Kidney epithelial cell (primary cell): ENCODE data around the gene GMPR. TPM values are rescaled to one million over a fixed set of nuclear protein-coding genes. Genes with fewer than 3 reads are reported as not detected.

Experiments used
- DNase-seq: peaks from one replicate; pipeline ENCODE4 v3.0.0-alpha.2; 2010; ENCODE audit warnings: low read depth
- H3K27me3 ChIP-seq: 2 replicates; pipeline ENCODE4 v1.6.0; 2011; ENCODE audit warnings: low read length; ENCODE audit not compliant: control insufficient read depth, insufficient read depth
- H3K36me3 ChIP-seq: 2 replicates; pipeline ENCODE4 v1.5.1; 2011; ENCODE audit warnings: low read length; ENCODE audit not compliant: control insufficient read depth, insufficient read depth
- H3K4me3 ChIP-seq: 2 replicates; pipeline ENCODE4 v1.5.1; 2011; ENCODE audit warnings: low read depth, mild to moderate bottlenecking, control low read depth, low read length
- total RNA-seq: library from RNA; depleted of rRNA; stranded (reverse); fragments of >200 nt; gene quantifications from 2 replicates; pipeline ENCODE4 v1.2.3, GENCODE V29; 2015
- TF ChIP-seq, protein P1 (sequence below): IDR thresholded peaks from 2 replicates; pipeline ENCODE4 v1.5.1; 2011; ENCODE audit warnings: mild to moderate bottlenecking, moderate library complexity, low read length, control low read depth, inconsistent platforms; ENCODE audit not compliant: insufficient read depth, poor library complexity, severe bottlenecking

The GMPR gene
- total RNA-seq, 1 donor from 2014 or later, result 2.5 TPM

DNA sequence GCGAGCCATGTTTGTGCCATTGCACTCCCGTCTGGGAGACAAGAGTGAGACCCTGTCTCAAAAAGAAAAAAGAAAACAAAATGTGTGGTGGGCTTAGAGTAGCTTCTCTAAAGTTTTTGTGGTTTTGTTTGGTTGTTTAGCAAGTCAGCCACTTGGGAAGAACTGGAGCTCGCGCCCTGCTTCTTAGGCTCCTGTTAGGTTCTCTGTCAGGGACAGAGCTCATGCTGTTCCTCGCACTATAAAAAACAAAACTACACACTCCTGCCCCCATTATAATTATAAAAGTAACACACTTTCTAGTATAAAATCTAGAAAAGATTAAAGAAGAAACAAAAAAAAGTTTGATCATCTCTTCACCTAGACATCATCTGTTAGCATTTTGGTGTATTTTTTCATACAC lies 33.0 kb downstream of the GMPR start:
- H3K27me3 ChIP-seq, result no peaks in the 10 kb centered on the region
- no peak for DNase-seq
- no peak overlapping the region for H3K4me3 ChIP-seq
- TF ChIP-seq, protein P1, sequence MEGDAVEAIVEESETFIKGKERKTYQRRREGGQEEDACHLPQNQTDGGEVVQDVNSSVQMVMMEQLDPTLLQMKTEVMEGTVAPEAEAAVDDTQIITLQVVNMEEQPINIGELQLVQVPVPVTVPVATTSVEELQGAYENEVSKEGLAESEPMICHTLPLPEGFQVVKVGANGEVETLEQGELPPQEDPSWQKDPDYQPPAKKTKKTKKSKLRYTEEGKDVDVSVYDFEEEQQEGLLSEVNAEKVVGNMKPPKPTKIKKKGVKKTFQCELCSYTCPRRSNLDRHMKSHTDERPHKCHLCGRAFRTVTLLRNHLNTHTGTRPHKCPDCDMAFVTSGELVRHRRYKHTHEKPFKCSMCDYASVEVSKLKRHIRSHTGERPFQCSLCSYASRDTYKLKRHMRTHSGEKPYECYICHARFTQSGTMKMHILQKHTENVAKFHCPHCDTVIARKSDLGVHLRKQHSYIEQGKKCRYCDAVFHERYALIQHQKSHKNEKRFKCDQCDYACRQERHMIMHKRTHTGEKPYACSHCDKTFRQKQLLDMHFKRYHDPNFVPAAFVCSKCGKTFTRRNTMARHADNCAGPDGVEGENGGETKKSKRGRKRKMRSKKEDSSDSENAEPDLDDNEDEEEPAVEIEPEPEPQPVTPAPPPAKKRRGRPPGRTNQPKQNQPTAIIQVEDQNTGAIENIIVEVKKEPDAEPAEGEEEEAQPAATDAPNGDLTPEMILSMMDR, result no peak
- H3K36me3 ChIP-seq, result no peaks in the 10 kb centered on the region

DNA sequence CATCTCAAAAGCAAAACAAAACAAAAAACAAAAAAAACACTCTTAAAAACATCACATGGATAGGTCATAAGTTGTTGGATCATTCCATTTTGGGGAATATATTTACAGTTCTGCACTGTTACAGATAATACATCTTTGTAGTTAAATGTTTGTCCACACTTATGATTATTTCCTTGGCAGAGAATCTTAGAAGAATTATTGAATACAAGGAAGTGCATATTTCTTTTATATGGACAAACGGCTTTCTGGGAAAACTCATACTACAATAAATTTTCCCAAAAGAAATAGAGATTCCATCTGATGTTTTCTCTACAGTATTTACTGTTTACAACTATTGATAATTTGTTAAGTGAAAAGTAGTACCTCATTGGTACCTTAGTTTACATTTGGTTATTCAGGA lies 33.8 kb downstream of the GMPR start:
- DNase-seq, result no peak
- no peaks in the 10 kb centered on the region for H3K36me3 ChIP-seq
- H3K4me3 ChIP-seq, result no peak overlapping the region
- no peaks in the 10 kb centered on the region for H3K27me3 ChIP-seq
- TF ChIP-seq, protein P1, result no peak

DNA sequence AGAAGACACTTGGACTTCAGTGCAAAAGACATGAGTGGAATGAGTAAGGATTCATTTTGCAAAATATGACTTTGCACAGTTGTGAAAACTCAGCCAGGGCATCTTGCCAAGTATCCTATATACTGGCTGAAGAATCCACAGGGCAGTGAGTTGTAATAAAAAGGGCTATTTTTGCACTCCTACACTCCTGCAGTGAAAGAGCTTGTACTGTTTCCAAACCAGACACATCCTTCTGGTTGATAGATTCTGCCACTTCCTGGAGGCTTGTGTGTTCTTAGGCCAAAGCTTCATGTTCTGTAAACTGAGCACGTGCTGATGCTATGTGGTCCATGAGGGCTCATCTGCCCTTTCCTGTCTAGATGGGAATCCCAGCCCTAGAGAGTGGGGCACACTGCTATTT lies 34.9 kb downstream of the GMPR start:
- H3K4me3 ChIP-seq, result no peak overlapping the region
- TF ChIP-seq, protein P1, result no peak

DNA sequence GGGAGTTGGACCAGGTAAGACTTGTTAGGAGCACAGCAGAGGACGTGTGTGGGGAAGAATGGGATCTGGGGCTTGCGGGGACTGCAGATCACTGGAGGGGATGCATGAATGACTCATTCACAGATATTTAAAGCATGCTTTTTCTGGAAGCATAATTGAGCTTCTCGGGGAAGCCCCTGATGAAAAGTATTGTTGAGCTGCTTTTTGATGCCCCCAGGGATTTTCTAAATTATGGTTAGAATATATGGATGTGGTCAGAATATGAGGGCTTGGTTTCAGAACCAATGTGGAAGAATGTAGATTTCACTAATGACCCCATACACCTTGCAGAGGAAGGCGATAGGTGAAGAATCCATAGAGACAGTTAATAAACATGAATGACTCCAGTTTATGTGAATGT lies 36.1 kb downstream of the GMPR start:
- TF ChIP-seq, protein P1, result no peak
- no peak overlapping the region for H3K4me3 ChIP-seq
- no peak for DNase-seq
- H3K27me3 ChIP-seq, result no peaks in the 10 kb centered on the region
- no peaks in the 10 kb centered on the region for H3K36me3 ChIP-seq

More for the DNA sequence above, 34.9 kb downstream of the GMPR start:
- DNase-seq, result no peak
- H3K27me3 ChIP-seq, result no peaks in the 10 kb centered on the region
- no peaks in the 10 kb centered on the region for H3K36me3 ChIP-seq

DNA sequence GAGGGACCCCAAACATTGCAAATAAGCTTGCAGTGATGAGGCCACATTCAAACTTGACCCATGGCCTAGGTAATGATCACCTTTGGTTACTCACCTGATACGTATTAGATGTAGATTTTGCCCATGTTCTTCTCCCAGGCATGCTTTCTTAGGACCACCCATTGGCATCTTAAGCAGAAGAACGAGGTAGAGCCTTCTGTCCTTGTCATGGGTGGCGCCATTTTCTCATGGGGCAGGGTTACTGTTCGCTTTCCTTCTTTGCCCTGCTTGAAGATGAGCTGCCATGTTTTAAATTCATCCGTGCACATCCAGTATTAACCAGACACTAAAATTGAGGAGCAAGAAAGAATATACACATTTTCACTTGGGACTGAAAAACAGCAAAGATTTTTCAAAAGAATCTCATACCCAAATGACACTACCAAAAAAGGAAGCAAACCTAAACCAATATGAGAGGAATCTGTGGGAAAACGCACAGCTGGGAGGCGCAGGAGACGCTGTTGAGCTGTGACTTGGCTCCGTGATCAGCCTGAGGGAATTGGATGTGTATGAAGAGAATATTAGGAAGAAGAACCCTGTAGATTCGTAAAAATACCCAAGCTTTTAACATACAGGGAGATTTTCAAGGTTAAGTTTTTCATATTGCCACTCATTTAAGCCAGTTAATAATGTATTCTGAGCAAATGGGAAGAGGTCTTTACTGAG lies 36.6 kb downstream of the GMPR start:
- Histone ChIP-seq H3K4me3 (no peak overlapping the region), H3K27me3 (no peaks in the 10 kb centered on the region), H3K36me3 (no peaks in the 10 kb centered on the region)
- no peak for DNase-seq
- TF ChIP-seq, protein P1, result no peak
